ENCODE results near the gene ARSA. TPM values are rescaled to one million over a fixed set of nuclear protein-coding genes. Genes with fewer than 3 reads are reported as not detected.

Gene ARSA
- total RNA-seq, 1 experiment from 2014 or later = 16.4 TPM

DNA sequence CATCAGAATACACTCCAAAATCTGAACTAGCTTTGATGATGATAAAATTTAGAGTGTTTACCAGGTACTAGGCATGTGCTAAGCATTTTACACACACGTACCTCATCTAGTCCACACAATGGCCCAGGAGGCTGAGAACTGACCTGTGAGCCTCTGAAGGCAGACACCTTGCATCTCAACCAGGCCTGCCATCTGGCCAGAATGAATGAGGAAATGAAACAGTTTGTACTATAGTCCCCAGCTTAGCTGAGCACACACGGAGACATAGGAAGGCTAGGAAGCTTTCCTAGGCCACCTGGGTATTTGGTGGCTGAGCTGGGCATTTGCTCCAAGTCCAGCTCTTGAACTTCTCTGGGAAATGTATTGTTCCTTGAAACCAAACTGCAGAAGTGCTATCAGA, 37.8 kb upstream of the ARSA start:
- ChIA-PET CTCF (no interaction called here), POLR2A (no interaction called here), RAD21 (ENCODE audit: low non-redundant PET in 1 of 2, low total read pairs in 2 of 2, uncharacterized antibody in 2 of 2, unreplicated experiment in 2 of 2) (no interaction called here)
- Histone ChIP-seq H3K4me2 (ENCODE audit: low read length) (no peak overlapping the region), H3K79me2 (ENCODE audit: insufficient read depth, low read length) (no peaks in the 10 kb centered on the region), H3K4me3 (replicated peaks in 1 of 2; ENCODE audit: low read depth in 1 of 2, low read length in 2 of 2) (no peak overlapping the region), H3K27me3 (ENCODE audit: insufficient read depth, low read length) (no peaks in the 10 kb centered on the region), H3K36me3 (ENCODE audit: control insufficient read depth in 1 of 2, insufficient read depth in 2 of 2, low read length in 2 of 2) (no peaks in the 10 kb centered on the region), H3K9me3 (ENCODE audit: control insufficient read depth in 1 of 2, insufficient read depth in 1 of 2, low read depth in 1 of 2, low read length in 2 of 2) (no peaks in the 10 kb centered on the region), H3K9me2 (ENCODE audit: insufficient read depth) (no peaks in the 10 kb centered on the region), H2AFZ (ENCODE audit: low read depth, low read length, poor library complexity, severe bottlenecking) (no peak overlapping the region), H3K9ac (ENCODE audit: low read length) (no peak overlapping the region), H4K20me1 (ENCODE audit: insufficient read depth) (no peaks in the 10 kb centered on the region), H3K4me1 (ENCODE audit: control insufficient read depth in 1 of 2, insufficient read depth in 2 of 2, low read length in 2 of 2) (peaks cover 0 to 4% of the 10 kb centered on the region in 2 experiments; a peak in 1 of 4 replicates), H3K27ac (ENCODE audit: low read depth, low read length) (no peak overlapping the region)
- intact Hi-C loops (cut with micrococcal nuclease) = no loop called here
- DNase-seq (ENCODE audit: low read depth, low spot score) = no peak
- TF ChIP-seq, protein P1, sequence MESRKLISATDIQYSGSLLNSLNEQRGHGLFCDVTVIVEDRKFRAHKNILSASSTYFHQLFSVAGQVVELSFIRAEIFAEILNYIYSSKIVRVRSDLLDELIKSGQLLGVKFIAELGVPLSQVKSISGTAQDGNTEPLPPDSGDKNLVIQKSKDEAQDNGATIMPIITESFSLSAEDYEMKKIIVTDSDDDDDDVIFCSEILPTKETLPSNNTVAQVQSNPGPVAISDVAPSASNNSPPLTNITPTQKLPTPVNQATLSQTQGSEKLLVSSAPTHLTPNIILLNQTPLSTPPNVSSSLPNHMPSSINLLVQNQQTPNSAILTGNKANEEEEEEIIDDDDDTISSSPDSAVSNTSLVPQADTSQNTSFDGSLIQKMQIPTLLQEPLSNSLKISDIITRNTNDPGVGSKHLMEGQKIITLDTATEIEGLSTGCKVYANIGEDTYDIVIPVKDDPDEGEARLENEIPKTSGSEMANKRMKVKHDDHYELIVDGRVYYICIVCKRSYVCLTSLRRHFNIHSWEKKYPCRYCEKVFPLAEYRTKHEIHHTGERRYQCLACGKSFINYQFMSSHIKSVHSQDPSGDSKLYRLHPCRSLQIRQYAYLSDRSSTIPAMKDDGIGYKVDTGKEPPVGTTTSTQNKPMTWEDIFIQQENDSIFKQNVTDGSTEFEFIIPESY (IDR thresholded peaks at IDR 0.05; ENCODE audit: extremely low read depth, insufficient replicate concordance, low read length) = no peak
- TF ChIP-seq ELF1 (IDR thresholded peaks at IDR 0.05; ENCODE audit: borderline replicate concordance, low read depth) (no peak), SRF (IDR thresholded peaks at IDR 0.05; ENCODE audit: low read depth) (no peak), SIN3A (IDR thresholded peaks at IDR 0.05; ENCODE audit: low read depth) (no peak), YY1 (IDR thresholded peaks at IDR 0.05; ENCODE audit: extremely low read depth, insufficient replicate concordance, low read depth, low read length) (no peak), POLR2A (IDR thresholded peaks at IDR 0.05; ENCODE audit: borderline replicate concordance, extremely low read depth, insufficient read depth, insufficient read length) (no peak), CEBPB (IDR thresholded peaks at IDR 0.05; ENCODE audit: low read depth) (no peak), SP1 (IDR thresholded peaks at IDR 0.05; ENCODE audit: low read depth) (no peak), JUND (IDR thresholded peaks at IDR 0.05) (no peak), ZFX (IDR thresholded peaks at IDR 0.05) (no peak), ZNF274 (IDR thresholded peaks at IDR 0.05; ENCODE audit: low read depth, low read length) (no peak), FOSL1 (IDR thresholded peaks at IDR 0.05; ENCODE audit: low read depth) (no peak), CBX3 (IDR thresholded peaks at IDR 0.05; ENCODE audit: low read depth) (no peak), EZH2phosphoT487 (IDR thresholded peaks at IDR 0.05; ENCODE audit: borderline replicate concordance) (no peak)
- TF ChIP-seq, protein P2, sequence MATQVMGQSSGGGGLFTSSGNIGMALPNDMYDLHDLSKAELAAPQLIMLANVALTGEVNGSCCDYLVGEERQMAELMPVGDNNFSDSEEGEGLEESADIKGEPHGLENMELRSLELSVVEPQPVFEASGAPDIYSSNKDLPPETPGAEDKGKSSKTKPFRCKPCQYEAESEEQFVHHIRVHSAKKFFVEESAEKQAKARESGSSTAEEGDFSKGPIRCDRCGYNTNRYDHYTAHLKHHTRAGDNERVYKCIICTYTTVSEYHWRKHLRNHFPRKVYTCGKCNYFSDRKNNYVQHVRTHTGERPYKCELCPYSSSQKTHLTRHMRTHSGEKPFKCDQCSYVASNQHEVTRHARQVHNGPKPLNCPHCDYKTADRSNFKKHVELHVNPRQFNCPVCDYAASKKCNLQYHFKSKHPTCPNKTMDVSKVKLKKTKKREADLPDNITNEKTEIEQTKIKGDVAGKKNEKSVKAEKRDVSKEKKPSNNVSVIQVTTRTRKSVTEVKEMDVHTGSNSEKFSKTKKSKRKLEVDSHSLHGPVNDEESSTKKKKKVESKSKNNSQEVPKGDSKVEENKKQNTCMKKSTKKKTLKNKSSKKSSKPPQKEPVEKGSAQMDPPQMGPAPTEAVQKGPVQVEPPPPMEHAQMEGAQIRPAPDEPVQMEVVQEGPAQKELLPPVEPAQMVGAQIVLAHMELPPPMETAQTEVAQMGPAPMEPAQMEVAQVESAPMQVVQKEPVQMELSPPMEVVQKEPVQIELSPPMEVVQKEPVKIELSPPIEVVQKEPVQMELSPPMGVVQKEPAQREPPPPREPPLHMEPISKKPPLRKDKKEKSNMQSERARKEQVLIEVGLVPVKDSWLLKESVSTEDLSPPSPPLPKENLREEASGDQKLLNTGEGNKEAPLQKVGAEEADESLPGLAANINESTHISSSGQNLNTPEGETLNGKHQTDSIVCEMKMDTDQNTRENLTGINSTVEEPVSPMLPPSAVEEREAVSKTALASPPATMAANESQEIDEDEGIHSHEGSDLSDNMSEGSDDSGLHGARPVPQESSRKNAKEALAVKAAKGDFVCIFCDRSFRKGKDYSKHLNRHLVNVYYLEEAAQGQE (IDR thresholded peaks at IDR 0.05; ENCODE audit: low read depth) = no peak
- TF ChIP-seq, protein P3, sequence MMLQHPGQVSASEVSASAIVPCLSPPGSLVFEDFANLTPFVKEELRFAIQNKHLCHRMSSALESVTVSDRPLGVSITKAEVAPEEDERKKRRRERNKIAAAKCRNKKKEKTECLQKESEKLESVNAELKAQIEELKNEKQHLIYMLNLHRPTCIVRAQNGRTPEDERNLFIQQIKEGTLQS (IDR thresholded peaks at IDR 0.05) = no peak
- TF ChIP-seq, protein P4, sequence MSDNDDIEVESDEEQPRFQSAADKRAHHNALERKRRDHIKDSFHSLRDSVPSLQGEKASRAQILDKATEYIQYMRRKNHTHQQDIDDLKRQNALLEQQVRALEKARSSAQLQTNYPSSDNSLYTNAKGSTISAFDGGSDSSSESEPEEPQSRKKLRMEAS (IDR thresholded peaks at IDR 0.05) = no peak
- BruUV-seq (replicated peaks) = no TSS peak
- no peak for ATAC-seq
